H1 (cell line): Measurements from ENCODE around the gene MCM3. TPM values are rescaled to one million over a fixed set of nuclear protein-coding genes. Genes with fewer than 3 reads are reported as not detected.

Experiments used
- CTCF ChIA-PET: fragments of 300-600 bp; sonication (Branson Sonifier 250); formaldehyde crosslinking; loops from one replicate; lab custom pipeline; 2021; ENCODE audit not compliant: partially characterized antibody; lab: Charles Lee
- POLR2A ChIA-PET: fragments of 300-600 bp; sonication (Branson Sonifier 250); formaldehyde crosslinking; loops from one replicate; lab custom pipeline; 2021; ENCODE audit warnings: inconsistent platforms; ENCODE audit not compliant: partially characterized antibody; lab: Charles Lee
- DNase-seq, 2 experiments: peaks; one replicate each; pipeline versions ENCODE4 v3.0.0 to v3.0.0-alpha.2; 2010 to 2022; ENCODE audit warnings: low spot score in 2 of 2, low read depth in 1 of 2, mixed read lengths in 1 of 2
- FAIRE-seq: peaks from 2 replicates; lab custom pipeline; 2011; peaks lifted over from hg19 to GRCh38; lab: Jason Lieb, UNC
- H2AFZ ChIP-seq: 2 replicates; pipeline ENCODE4 v1.8.1; 2012; ENCODE audit warnings: low read length, inconsistent platforms
- H2AK5ac ChIP-seq: 2 replicates; pipeline ENCODE4 v1.6.1; 2013; ENCODE audit warnings: low read depth, low read length
- H2BK120ac ChIP-seq: replicated peaks from 2 replicates; pipeline ENCODE3; 2013; ENCODE audit warnings: low read depth, low read length, inconsistent platforms
- H2BK12ac ChIP-seq: 2 replicates; pipeline ENCODE4 v1.6.1; 2013; ENCODE audit warnings: low read depth, low read length
- H2BK15ac ChIP-seq: 2 replicates; pipeline ENCODE4 v1.6.1; 2013; ENCODE audit warnings: low read length
- H2BK20ac ChIP-seq: 2 replicates; pipeline ENCODE4 v1.6.1; 2013; ENCODE audit warnings: low read length
- H2BK5ac ChIP-seq: 2 replicates; pipeline ENCODE4 v1.6.1; 2013; ENCODE audit warnings: low read depth, low read length
- H3K14ac ChIP-seq: 2 replicates; pipeline ENCODE4 v1.6.1; 2013; ENCODE audit warnings: inconsistent platforms; ENCODE audit not compliant: insufficient read length
- H3K18ac ChIP-seq: 2 replicates; pipeline ENCODE4 v1.6.1; 2013; ENCODE audit warnings: low read length; ENCODE audit errors: extremely low read depth
- H3K23ac ChIP-seq: 2 replicates; pipeline ENCODE4 v1.6.1; 2013; ENCODE audit warnings: inconsistent platforms; ENCODE audit not compliant: insufficient read length
- H3K23me2 ChIP-seq: 2 replicates; pipeline ENCODE4 v1.6.1; 2013; ENCODE audit warnings: low read depth, low read length
- H3K27ac ChIP-seq: 2 replicates; pipeline ENCODE4 v1.6.1; 2011; ENCODE audit warnings: low read depth, low read length, inconsistent platforms
- H3K27me3 ChIP-seq, 4 experiments: replicated peaks in 1 of 4; 1 replicate in 1 of 4; 2 replicates in 3 of 4; pipeline versions ENCODE4 v1.6.1 to v1.8.1; 2011 to 2013; ENCODE audit warnings: low read length in 3 of 4, mild to moderate bottlenecking in 3 of 4, inconsistent platforms in 2 of 4, mixed read lengths in 2 of 4, moderate library complexity in 1 of 4; ENCODE audit not compliant: control insufficient read depth in 3 of 4, insufficient read depth in 3 of 4; ENCODE audit errors: extremely low read depth in 1 of 4
- H3K36me3 ChIP-seq, 4 experiments: 2 replicates each; pipeline versions ENCODE4 v1.6.1 to v1.8.1; 2011 to 2013; ENCODE audit warnings: mild to moderate bottlenecking in 4 of 4, low read length in 3 of 4, moderate library complexity in 2 of 4, control low read depth in 1 of 4, inconsistent platforms in 1 of 4; ENCODE audit not compliant: insufficient read depth in 4 of 4, control insufficient read depth in 2 of 4
- H3K4ac ChIP-seq: replicated peaks from 2 replicates; pipeline ENCODE3; 2013; ENCODE audit warnings: low read length, low read depth, mixed read lengths, inconsistent platforms; ENCODE audit not compliant: insufficient read length
- H3K4me1 ChIP-seq, 4 experiments: replicated peaks in 1 of 4; 1 replicate in 1 of 4; 2 replicates in 3 of 4; pipeline versions ENCODE4 v1.6.1 to v1.8.1; 2011 to 2013; ENCODE audit warnings: low read length in 3 of 4, inconsistent platforms in 2 of 4, mixed read lengths in 1 of 4; ENCODE audit not compliant: insufficient read depth in 4 of 4, control insufficient read depth in 3 of 4
- H3K4me2 ChIP-seq, 2 experiments: 2 replicates each; pipeline versions ENCODE4 v1.6.1 to v1.8.1; 2011 to 2013; ENCODE audit warnings: low read depth in 2 of 2, low read length in 2 of 2, control low read depth in 1 of 2, inconsistent platforms in 1 of 2, mild to moderate bottlenecking in 1 of 2; ENCODE audit not compliant: insufficient read depth in 1 of 2
- H3K4me3 ChIP-seq, 4 experiments: fragments of 200-600, 300-600 bp in 1 of 4; sonication (generic), shearing (Covaris generic), sonication (Bioruptor Twin) in 1 of 4; 2 replicates each; pipeline versions ENCODE4 v1.5.1 to v1.8.1; 2011 to 2016; ENCODE audit warnings: low read length in 4 of 4, low read depth in 3 of 4, control low read depth in 2 of 4, inconsistent platforms in 2 of 4, mild to moderate bottlenecking in 2 of 4, mixed read lengths in 1 of 4, moderate library complexity in 1 of 4; ENCODE audit not compliant: insufficient read depth in 2 of 4; ENCODE audit errors: extremely low read depth in 1 of 4
- H3K56ac ChIP-seq: replicated peaks from 2 replicates; pipeline ENCODE3; 2013; ENCODE audit warnings: low read depth, mild to moderate bottlenecking, mixed read lengths, low read length, inconsistent platforms; ENCODE audit not compliant: insufficient read length
- H3K79me1 ChIP-seq: 2 replicates; pipeline ENCODE4 v1.6.1; 2013; ENCODE audit warnings: low read depth, low read length, control low read depth
- H3K79me2 ChIP-seq, 2 experiments: 2 replicates each; pipeline versions ENCODE4 v1.6.1 to v1.8.1; 2012 to 2013; ENCODE audit warnings: low read length in 2 of 2, mild to moderate bottlenecking in 2 of 2, inconsistent platforms in 1 of 2; ENCODE audit not compliant: insufficient read depth in 2 of 2, control insufficient read depth in 1 of 2
- H3K9ac ChIP-seq, 4 experiments: replicated peaks in 1 of 4; 1 replicate in 1 of 4; 2 replicates in 3 of 4; pipeline versions ENCODE4 v1.6.1 to v1.8.1; 2011 to 2013; ENCODE audit warnings: low read depth in 3 of 4, low read length in 3 of 4, control low read depth in 2 of 4, mild to moderate bottlenecking in 2 of 4, moderate library complexity in 2 of 4, inconsistent platforms in 1 of 4; ENCODE audit errors: extremely low read depth in 1 of 4
- H3K9me3 ChIP-seq, 2 experiments: 2 replicates each; pipeline versions ENCODE4 v1.6.1 to v1.8.1; 2012 to 2013; ENCODE audit warnings: mild to moderate bottlenecking in 2 of 2, moderate library complexity in 2 of 2, control low read depth in 1 of 2, inconsistent platforms in 1 of 2, low read depth in 1 of 2, low read length in 1 of 2, mixed read lengths in 1 of 2; ENCODE audit not compliant: insufficient read depth in 2 of 2
- H4K20me1 ChIP-seq, 2 experiments: replicated peaks in 1 of 2; 2 replicates each; pipeline versions ENCODE3 to v1.8.1; 2011 to 2013; ENCODE audit warnings: inconsistent platforms in 2 of 2, low read length in 2 of 2, mild to moderate bottlenecking in 1 of 2; ENCODE audit not compliant: insufficient read depth in 2 of 2, control insufficient read depth in 1 of 2
- H4K5ac ChIP-seq: 2 replicates; pipeline ENCODE4 v1.6.1; 2013; ENCODE audit warnings: low read length, low read depth, mixed read lengths, inconsistent platforms; ENCODE audit not compliant: insufficient read length
- H4K8ac ChIP-seq: 2 replicates; pipeline ENCODE4 v1.8.0; 2013; ENCODE audit warnings: mild to moderate bottlenecking, moderate library complexity, low read length, inconsistent platforms; ENCODE audit not compliant: insufficient read depth; ENCODE audit errors: extremely low read depth
- H4K91ac ChIP-seq: replicated peaks from 2 replicates; pipeline ENCODE3; 2013; ENCODE audit warnings: low read length, mixed read lengths, inconsistent platforms; ENCODE audit not compliant: insufficient read length
- ASH2L ChIP-seq: fragments of 200-600, 300-600 bp; sonication (generic); IDR thresholded peaks from one replicate; pipeline ENCODE4 v1.7.1; 2017; ENCODE audit warnings: low read length
- CBX8 ChIP-seq: fragments of 300-800, 300-1000 bp; sonication (generic); IDR thresholded peaks from 2 replicates; pipeline ENCODE4 v1.7.1; 2016; ENCODE audit warnings: low read depth, low read length, borderline replicate concordance
- CHD1 ChIP-seq: IDR thresholded peaks from 2 replicates; pipeline ENCODE4 v1.6.1; 2012; ENCODE audit warnings: low read depth, low read length, improper control_type of control experiment
- SP2 ChIP-seq: IDR thresholded peaks from 2 replicates; pipeline ENCODE4 v1.6.1; 2012; ENCODE audit warnings: mild to moderate bottlenecking, low read length, inconsistent platforms
- TEAD4 ChIP-seq: IDR thresholded peaks from 2 replicates; pipeline ENCODE4 v1.6.1; 2012; ENCODE audit warnings: low read depth, low read length, inconsistent platforms, mixed read lengths
- ZNF274 ChIP-seq: IDR thresholded peaks from 2 replicates; pipeline ENCODE4 v1.7.0; 2012; ENCODE audit warnings: low read length, borderline replicate concordance; ENCODE audit errors: extremely low read depth
- WGBS, 2 experiments: shearing (Covaris generic) in 1 of 2; methylation state at CpG; one replicate each; pipeline versions ENCODE4 v1.1.6 to v1.1.7; 2013 to 2015; ENCODE audit warnings: low lambda C conversion rate in 2 of 2, mixed read lengths in 2 of 2, inconsistent platforms in 1 of 2, low coverage in 1 of 2, missing lambda C conversion rate in 1 of 2; ENCODE audit not compliant: insufficient replicate concordance in 2 of 2, insufficient coverage in 1 of 2, insufficient read length in 1 of 2; ENCODE audit errors: extremely low coverage in 1 of 2, missing lambda C conversion rate in 1 of 2; 5-methylcytosine and 5-hydroxymethylcytosine counted together
- polyA plus RNA-seq, 7 experiments: library from polyadenylated mRNA; depleted of rRNA in 3 of 7; stranded (reverse) in 5 of 7; unstranded in 2 of 7; fragments of >200 nt in 5 of 7; fragments of 200-250 nt in 2 of 7; gene quantifications; 1 replicate in 5 of 7; 2 replicates in 1 of 7; 4 replicates in 1 of 7; pipeline versions ENCODE4 v1.2.1 to v1.2.3, GENCODE V29; 2011 to 2013; ENCODE audit warnings: missing spikeins in 2 of 7, mixed read lengths in 2 of 7
- total RNA-seq: library from RNA; stranded (reverse); fragmentation: NEBNext Ultra II Directional; extraction: Animal tissue kit (Norgen Biotek cat#: 25700); gene quantifications from 2 replicates; pipeline ENCODE4 v1.2.1, GENCODE V29; 2021

Gene MCM3
- total and polyA plus RNA-seq, 2 of the 8 experiments (the other 6 are each of a cell fraction or from before 2014, with no cell fraction given): 275 to 293 TPM

- H2BK120ac ChIP-seq: no peak overlapping the region
- no peak overlapping the region for H3K9ac ChIP-seq
- no peak overlapping the region for H4K91ac ChIP-seq
- no peaks in the 10 kb centered on the region for H3K79me2 ChIP-seq
- ChIA-PET CTCF (interaction anchor here (0.6 to 1.9 kb wide), 4 partner anchors 11 to 73 kb away, joined by 3 to 6 read pairs (median 4); no protein-coding TSS in a partner anchor), POLR2A (interaction anchor here (1.0 kb wide), 1 partner anchor 11 kb away, joined by 3 read pairs; no protein-coding TSS in a partner anchor)
- no peaks in the 10 kb centered on the region for H3K36me3 ChIP-seq
- no peaks in the 10 kb centered on the region for H3K27me3 ChIP-seq
- WGBS, 2 experiments: 91% methylated on average over 3 of the region's 3 CpGs; no CpG with 5 or more reads in 1 of the 2 experiments
- peak overlapping the region; percentile 59 to 80 for H3K4me2 ChIP-seq
- H3K9me3 ChIP-seq: no peaks in the 10 kb centered on the region
- peak overlapping the region; percentile 91; the same call in 1 of the 2 replicates for H2AFZ ChIP-seq
- H3K56ac ChIP-seq: no peak overlapping the region
- no peaks in the 10 kb centered on the region for H3K23me2 ChIP-seq
- H3K4ac ChIP-seq: peak overlapping the region; percentile 5
- peaks cover 4 to 15% (median 7%) of the 10 kb centered on the region in 4 experiments for H3K4me1 ChIP-seq
- FAIRE-seq: no peak
- no peaks in the 10 kb centered on the region for H3K79me1 ChIP-seq
- H2BK15ac ChIP-seq: 0 out of 2 replicates have a peak overlapping the region, but pooled peaks have one; percentile 88
- H3K23ac ChIP-seq: no peak overlapping the region
- no peak for DNase-seq
- H2BK12ac ChIP-seq: peak overlapping the region; percentile 52; the same call in 1 of the 2 replicates
- no peak overlapping the region for H4K8ac ChIP-seq
- no peak overlapping the region; the same call in 1 of the 2 replicates for H3K18ac ChIP-seq
- H4K5ac ChIP-seq: no peak overlapping the region
- H4K20me1 ChIP-seq: no peaks in the 10 kb centered on the region
- peak overlapping the region; percentile 56; the same call in 1 of the 2 replicates for H3K27ac ChIP-seq
- H3K4me3 ChIP-seq: peak overlapping the region in 3 of 4 experiments; percentile 14 to 40 (median 15); a peak in 3 of 8 replicates
- H2BK5ac ChIP-seq: peak overlapping the region; percentile 14; the same call in 1 of the 2 replicates
- H3K14ac ChIP-seq: no peak overlapping the region
- H2AK5ac ChIP-seq: no peak overlapping the region
- H2BK20ac ChIP-seq: no peak overlapping the region; the same call in 1 of the 2 replicates
- no peak for TF ChIP-seq ZNF274
- no peak for TF ChIP-seq CBX8
- no peak for TF ChIP-seq TEAD4
- no peak for TF ChIP-seq SP2
- no peak for TF ChIP-seq ASH2L
- no peak for TF ChIP-seq CHD1
Observed at GRCh38 chr6:52326540-52327364, 42.2 kb upstream of the MCM3 start.
